HG02852 (cell line): ENCODE results near the gene PDE4B.
"Not testable (repeated sequence)": the region's sequence is repeated elsewhere in the genome, so short reads cannot be mapped to it uniquely, and the experiment has no call there.

ENCODE experiments used
- ATAC-seq: cut with Tn5 transposase; IDR thresholded peaks from one replicate; pipeline ENCODE4 v1.9.1; 2021; ENCODE audit warnings: mild to moderate bottlenecking, moderate library complexity; ENCODE audit not compliant: unreplicated experiment

The PDE4B gene

DNA sequence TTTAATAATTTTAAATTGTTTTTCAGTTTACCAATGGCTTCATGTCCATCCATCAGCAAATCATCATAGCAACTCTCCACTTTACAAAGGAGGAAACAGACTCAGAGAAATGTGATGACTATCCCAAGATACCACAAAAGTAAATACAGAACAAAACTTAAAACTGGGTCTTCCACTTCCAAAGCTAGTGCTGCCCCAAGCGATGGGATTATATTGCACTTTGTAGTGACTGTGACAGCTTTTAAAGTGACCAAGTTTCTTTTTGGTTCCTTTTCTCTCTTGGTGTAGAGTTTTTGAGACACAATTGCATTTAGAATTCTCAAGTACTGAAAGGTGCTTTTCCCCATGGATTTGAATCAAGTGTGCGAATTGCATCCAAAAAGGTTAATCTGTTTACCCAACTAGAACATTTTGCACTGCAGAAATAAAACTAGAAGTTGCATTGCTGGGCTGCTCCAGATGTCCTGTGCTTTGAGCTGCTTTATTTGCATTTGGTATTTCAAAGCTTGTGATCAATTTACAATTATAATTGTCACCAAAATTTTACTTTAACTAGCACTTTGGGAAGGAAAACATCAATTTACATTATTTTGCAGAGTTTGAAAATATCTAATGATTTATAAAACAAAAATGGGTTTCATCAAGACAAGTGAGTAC is 320.2 kb downstream of the PDE4B start:
- ATAC-seq = no peak

DNA sequence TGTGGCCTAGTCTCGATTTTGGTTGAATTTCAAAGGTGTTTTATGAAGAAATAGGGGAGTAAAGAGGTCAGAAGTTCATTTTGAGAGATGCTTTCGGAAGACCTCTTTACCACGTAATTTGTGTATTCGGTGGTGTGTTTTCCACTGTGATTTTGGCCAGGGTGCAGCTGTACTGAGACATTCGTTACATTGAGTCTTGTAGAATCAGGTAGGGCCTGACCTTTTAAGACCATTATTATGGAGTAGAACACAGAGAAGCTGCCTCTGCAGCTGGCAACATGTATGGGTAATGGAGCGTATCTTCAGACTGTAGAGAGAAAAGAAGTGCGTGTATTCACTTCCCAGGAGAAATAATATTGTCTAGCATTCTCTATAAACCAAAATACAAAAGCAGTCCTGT is 326.5 kb downstream of the PDE4B start:
- peak; percentile 56 for ATAC-seq

DNA sequence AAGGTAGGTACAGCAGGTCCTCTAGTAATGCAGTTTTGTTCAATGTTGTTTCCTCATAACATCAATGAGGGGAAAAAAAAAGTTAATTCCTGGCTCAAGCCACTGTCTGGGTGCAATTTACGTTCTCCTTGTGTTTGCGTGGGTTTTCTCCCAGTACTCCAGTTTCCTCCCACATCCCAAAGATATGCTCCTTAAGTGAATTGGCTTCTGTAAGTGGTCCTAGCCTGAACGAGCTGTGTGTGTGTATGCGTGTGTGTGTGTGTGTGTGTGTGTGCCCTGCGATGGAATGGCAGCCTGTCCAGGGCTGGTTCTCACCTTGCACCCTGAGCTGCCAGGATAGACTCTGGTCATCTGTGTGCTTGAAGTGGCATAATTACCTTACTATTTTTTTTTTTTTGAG is 332.0 kb downstream of the PDE4B start:
- ATAC-seq = no peak

DNA sequence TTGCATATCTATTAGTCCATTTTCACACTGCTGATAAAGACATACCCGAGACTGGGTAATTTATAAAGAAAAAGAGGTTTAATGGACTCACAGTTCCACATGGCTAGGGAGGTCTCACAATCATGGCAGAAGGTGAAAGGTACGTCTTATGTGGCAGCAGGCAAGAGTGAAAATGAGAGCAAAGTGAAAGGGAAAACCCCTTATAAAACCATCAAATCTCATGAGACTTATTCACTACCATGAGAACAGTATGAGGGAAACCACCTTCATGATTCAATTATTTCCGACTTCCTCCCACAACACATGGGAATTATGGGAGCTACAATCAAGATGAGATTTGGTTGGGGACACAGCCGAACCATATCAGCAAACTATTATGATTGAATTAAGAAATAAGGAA is 335.9 kb downstream of the PDE4B start:
- not testable (repeated sequence) for ATAC-seq

DNA sequence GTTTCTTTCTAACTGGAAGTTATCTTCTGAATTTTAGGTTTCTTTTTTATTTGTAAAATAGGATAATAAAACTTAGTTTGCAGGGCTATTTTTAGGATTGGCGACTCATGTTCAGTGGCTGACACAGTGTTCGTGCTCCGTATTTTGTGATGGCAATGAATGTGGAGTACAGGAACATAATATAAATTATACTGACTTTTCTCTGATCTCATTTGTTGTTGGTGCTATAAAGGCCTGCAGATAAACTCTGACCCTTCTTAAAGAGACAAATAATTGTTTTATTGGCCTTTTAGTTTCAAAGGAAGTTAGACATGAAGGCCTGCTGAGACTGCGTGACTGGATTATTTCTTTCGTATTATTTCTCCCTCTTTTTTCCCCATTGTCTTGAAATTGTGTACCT is 339.6 kb downstream of the PDE4B start:
- ATAC-seq = no peak

DNA sequence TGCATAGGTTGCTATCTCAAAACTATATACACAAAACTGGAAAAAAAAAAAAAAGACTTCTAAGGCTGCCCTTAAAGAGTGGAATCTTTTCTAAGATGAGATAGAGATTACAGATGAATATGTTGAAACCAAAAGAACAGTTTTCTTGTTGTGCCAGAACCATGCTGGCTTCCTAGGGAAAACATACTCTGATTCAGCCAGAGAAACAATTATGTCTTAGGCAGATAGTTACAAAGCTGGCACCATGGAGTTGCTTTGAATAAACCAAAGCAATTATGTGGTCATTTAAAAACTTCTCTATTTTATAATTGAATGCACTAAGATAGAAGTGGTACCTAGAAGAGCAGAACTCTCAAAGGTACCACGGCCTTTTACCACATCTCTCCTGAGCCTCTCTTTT is 341.3 kb downstream of the PDE4B start:
- no peak for ATAC-seq

DNA sequence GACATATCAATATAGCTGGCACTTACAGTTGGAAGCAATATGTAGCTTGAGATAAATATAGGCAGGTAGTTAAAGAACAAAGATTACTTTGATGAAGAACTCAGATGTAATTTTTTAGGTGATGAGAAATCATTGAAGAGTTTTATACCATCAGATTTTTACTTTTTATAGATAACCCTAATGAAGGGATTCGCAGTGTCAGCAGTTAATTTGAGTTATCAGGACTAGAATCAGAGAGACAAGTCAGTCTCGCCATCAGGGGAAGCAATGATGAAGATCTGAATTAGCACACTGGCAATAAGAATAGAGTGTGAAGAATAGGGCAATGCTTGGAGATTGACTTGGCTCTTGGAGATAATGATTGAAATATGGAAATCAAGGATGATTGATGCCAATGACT is 342.5 kb downstream of the PDE4B start:
- no peak for ATAC-seq

DNA sequence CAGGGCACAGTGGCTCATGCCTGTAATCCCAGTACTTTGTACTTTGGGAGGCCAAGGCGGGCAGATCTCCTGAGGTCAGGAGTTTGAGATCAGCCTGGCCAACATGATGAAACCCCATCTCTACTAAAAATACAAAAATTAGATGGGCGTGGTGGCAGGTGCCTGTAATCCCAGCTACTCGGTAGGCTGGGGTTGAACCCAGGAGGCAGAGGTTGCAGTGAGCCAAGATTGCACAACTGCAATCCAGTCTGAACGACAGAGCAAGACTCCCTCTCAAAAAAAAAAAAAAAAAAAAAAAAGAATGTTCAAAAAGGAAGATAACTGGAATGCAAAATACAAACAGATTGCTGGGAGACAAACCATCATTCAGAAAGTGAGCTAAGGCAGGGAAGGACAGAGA is 343.7 kb downstream of the PDE4B start:
- not testable (repeated sequence) for ATAC-seq

DNA sequence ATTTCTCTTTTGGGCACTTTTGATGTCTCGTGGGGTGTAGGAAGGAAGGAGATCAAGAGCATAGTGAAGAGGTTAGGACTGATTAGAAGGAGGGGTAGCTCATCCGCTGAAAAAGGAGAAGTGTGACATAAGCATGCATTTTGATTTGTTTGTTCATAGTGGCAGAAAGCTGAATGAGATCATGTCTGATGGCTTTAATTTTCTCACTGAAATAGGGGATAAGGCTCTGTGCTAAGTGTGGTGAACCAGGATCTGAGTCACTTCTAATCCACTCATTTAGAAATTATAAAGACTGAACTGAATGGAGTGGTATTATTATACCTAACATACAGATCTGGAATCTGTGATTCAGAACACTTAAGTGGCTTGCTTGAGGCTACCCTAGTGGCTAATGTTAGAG is 344.5 kb downstream of the PDE4B start:
- ATAC-seq = no peak

DNA sequence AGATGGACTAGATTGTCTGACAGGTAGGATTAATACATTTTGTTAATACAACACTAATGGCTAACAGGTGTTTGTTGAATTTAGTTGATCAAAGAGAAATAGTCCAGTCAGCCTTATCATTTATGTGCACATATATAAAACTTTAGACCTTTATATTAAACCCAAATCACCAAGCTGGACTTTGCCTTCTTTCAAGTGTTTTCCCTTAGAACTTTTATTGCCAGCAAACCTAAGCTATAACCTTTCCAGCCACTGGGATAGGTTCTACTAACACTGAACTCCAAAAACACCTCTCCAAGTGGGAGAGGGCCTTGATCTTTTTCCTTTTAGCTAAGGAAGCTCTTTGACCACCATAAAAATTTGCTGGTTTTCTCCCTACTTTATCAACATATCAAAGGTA is 345.9 kb downstream of the PDE4B start:
- ATAC-seq = no peak

DNA sequence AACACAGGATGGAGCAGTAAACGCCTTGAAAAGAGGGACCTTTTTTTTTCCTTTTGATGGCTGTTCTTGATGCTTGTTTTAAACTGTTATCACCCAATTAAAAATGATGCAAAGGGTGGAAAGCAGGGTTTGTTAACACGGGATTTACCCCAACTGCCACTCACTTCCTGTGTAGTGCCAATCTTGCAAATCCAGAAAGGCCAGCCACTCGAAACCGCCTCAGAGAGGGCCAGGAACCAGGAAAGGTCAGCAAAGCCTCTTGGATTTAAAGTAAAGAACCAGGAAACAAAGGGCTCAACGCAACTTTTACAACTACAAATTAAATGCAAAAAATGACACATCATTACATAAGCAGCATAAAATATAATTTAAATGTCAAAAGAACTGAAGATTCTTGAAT is 347.4 kb downstream of the PDE4B start:
- no peak for ATAC-seq

DNA sequence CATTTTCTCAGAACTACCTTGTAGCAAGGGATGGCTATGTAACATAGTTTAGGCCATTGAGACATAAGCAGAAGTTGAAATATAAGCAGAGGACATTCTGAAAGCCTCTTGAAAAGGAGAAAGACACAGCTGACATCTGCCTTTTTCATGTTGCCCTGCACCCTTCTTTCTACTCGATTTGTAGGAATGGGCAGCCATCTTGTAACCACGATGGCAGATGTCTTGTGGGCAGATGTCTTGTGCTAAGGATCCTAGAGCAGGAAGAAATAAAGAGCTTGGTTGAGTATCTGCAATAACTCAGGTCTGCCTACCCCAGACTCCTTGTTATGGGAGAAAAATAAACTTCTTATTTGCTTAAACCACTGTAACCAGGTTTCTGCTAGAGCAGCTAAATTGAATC is 351.0 kb downstream of the PDE4B start:
- no peak for ATAC-seq

DNA sequence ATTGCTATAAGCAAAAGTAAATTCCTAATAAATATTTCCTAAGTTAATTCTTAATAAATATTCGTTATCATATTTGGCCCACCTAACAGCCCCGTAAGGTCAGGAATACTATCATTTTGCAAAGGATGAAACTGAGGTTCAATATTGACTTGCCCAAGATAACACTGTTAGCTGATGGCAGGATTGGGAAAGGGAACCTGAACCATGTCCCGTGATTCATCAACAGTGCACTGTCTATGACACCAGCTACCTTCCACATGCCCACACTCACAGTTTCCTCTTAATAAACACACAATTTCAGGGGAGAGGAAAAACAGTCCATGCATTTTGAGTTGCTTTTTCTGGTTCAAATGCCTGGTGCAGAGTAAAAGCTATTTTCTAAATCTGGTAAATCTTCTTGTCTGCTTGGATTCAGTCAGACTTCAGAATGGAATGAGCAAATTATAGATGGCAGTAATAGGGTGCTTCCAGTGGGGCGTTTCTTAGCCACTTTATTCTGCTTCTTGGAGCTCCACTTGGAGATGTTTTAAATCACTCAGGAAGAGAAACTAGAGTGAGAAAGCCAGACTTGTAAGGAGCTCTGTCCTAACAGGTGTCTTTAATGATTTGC is 354.6 kb downstream of the PDE4B start:
- ATAC-seq = no peak

DNA sequence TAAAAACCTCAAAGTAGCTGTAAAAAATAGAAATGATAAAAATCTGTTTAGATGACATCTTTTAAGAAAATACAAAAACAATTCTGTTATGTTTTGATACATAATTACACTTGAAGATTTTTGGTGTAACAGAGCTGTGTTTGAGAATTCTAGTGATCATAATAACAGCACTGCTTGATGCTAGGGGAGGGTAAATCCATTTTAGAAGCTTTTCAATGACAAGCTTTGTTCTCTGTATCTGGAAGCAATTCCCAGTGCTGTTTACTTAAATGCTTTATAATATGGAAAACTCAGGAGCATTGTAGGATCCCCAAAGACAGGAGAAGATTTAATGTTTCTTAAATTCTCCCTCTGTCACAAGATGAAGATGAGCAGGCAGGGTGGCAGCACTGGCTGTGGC is 359.3 kb downstream of the PDE4B start:
- ATAC-seq = no peak

DNA sequence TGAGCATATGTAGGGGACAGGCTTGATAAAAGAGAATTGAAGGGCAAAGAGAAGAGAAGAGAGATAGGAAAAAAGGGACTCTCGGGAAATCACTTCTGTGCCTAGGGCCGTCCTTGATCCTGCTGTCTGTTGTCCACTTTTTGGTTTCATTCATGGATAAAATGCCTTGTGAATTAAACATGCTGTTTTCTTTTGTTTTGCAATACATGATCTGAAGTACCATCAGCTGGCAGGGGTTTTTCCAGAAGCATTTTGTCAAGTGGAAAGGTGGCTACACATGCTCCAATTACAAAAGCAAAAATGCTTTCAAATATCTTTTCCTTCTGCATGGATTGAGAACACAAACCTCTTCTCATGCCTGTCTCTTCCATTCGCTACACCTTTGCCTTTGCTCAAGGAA is 361.7 kb downstream of the PDE4B start:
- no peak for ATAC-seq

DNA sequence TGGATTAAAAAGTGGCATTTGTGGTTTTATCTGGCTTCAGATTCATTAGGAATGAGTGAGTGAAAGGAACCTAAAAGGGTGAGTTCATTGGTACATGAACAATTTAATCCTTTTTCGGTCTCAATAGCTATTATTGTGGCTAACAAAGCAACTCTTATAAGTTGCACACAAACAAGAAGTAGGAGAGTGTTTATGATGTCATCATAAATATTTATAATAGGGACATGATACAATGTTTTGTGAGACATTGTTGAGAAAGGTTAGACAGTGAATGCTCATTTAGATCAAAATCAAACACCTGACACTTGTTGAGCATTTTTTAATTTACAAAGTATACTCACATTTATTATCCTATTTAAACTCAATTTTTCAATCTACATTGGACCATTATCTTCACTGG is 363.4 kb downstream of the PDE4B start:
- ATAC-seq = no peak

DNA sequence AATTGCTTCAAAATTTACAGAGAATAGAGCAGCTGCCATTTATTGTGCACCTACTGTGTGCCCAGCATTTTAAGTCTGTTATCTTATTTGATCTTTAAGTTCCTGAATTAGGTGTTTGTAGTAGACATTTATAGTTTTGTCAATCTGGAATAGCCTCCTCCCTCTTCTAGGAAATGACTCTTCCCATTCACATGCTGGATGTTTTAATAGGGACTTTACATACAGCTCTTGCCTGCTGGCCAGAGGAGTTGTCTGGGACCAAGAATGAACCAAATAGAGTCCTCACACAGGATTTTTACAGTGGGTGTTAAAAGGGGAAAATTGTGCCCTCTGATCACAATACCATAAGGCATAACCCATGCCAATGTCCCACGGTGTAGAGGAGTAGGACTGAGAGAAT is 367.1 kb downstream of the PDE4B start:
- no peak for ATAC-seq

DNA sequence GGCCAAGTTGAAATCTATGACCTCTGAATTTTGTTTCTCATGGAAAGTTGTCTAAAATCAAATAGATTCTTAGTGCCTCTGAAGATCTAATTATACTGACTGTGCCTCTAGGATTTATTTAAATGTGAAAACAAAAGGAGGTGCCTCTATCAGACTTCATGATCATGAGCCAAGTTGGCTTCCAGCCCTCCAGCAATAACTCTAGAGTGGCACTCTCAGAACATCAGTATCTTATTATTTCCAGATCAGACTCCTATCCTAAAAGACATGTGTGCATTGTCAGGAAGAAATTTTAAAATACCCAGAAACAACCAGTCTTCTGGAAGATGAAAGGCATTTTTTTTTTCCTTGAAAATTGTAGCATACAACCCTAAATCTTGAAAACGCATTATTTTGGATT is 368.0 kb downstream of the PDE4B start:
- ATAC-seq = no peak

DNA sequence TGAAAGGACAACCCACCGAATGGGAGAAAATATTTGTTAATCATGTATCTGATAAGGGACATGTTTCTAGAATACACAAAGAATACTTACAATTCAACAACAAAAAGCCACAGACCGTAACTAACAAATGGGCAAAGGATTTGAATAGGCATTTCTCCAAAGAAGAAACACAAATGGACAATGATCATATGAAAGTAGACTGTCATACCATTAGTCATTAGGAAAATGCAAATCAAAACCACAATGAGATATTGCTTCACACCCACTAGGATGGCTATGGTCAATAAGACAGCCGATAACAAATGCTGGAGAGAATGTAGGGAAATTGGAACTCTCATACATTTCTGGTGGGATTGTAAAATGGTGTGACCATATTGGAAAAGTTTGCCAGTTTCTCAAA is 374.1 kb downstream of the PDE4B start:
- no peak for ATAC-seq

DNA sequence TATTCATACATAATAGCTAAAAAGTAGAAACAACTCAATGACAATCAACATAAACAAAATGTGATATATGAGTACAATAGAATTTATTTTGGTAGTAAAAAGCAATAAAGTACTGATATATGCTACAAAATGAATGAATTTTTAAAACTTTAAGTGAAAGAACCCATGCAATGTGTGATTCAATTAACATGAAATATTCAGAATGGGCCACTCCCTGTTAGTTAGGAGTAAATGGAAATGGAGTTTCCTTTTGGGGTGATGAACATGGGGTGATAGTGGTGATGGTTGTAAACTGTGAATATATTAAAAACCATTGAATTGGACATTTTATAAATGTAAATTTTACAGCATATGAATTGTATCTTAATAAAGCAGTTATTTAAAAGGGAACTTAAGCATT is 374.6 kb downstream of the PDE4B start:
- ATAC-seq = no peak

DNA sequence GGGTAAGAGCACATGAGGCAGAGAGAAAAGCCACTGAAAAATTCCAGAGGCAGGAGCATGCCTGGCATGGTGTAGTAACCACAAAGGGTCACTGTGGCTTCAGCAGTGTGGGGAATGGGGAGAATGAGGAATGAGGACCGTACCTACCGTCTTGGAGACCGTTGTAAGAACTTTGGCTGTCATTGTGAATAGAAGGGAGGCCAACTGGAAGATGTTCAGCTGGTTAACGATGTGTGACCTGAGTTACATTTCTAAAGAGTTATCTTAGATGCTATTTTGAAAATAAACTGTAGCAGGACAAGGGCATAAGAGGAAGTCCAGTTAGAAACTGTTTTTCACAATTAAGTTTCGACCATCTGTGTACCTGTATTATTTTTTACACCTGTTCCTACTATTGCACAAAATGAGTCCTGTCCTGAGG is 375.8 kb downstream of the PDE4B start:
- ATAC-seq = no peak

DNA sequence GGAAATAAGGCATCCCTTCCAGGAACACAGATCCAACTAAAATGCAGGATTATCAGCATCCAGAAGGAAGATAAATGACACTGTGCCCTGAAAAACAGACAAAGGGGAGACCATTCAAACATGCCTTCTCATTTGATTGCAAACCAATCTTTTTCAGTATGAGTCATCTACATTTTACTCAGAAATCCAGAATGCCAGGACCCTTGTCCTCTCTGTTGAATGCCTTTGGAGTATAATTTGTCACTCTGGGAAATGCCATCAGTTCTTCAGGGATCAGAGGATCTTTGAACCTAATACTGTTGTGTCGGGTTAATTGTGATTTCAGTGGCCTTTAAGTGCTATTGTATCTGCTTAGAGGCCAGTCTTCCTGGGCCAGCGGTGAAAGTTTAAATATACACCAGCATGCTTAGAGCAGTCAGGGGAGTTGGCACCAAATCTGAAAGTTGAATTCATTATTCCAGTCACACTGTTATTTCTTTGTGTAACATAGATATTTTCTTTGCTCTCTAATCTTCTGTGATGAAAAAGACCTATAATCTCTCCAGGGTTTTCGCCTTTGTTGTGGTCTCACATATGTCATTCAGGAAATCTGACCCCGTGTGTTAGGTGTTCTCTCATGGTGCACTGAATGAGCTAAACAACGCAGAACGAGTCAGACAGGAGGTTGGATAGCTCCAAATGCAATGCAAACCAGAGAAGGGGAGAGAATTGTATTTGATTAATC is 376.4 kb downstream of the PDE4B start:
- ATAC-seq = no peak
